NCI-H345 treated with DMSO at 0.1 percent for 48 hours (cell line): ENCODE results near the gene POLR2J2.
"Not testable (repeated sequence)": the region's sequence is repeated elsewhere in the genome, so short reads cannot be mapped to it uniquely, and the experiment has no call there.

Experiments used
- DNase-seq: peaks from one replicate; lab custom pipeline; 2025; ENCODE audit not compliant: unreplicated experiment; lab: John Stamatoyannopoulos, UW

POLR2J2 gene

GRCh38 chr7:102673447-102674067 is 2.1 kb upstream of the POLR2J2 start:
- not testable (repeated sequence) for DNase-seq

GRCh38 chr7:102671956-102672307 is 469 bp upstream of the POLR2J2 start:
- not testable (repeated sequence) for DNase-seq

GRCh38 chr7:102667523-102667922 is 3.9 kb downstream of the POLR2J2 start:
- not testable (repeated sequence) for DNase-seq

GRCh38 chr7:102666850-102667249 is 4.6 kb downstream of the POLR2J2 start:
- not testable (repeated sequence) for DNase-seq

GRCh38 chr7:102664765-102665164 is 6.7 kb downstream of the POLR2J2 start:
- DNase-seq = not testable (repeated sequence)

- not testable (repeated sequence) for DNase-seq
Measured at GRCh38 chr7:102649924-102650323, 21.5 kb downstream of the POLR2J2 start, which contains the start of gene SPDYE2B. Gene SPDYE2B, plus strand, starts transcription at chr7:102650319. Its CDS starts 2,030 bp downstream, at chr7:102652349.

GRCh38 chr7:102647813-102648212 is 23.6 kb downstream of the POLR2J2 start:
- not testable (repeated sequence) for DNase-seq

- not testable (repeated sequence) for DNase-seq
Measured at GRCh38 chr7:102643404-102643803, 28.1 kb downstream of the POLR2J2 start.

GRCh38 chr7:102642691-102643090 is 28.8 kb downstream of the POLR2J2 start, which contains the start of gene UPK3BL1:
Gene UPK3BL1, minus strand, starts transcription at chr7:102642791. Its CDS starts 50 bp downstream, at chr7:102642741.
- DNase-seq = not testable (repeated sequence)

GRCh38 chr7:102638848-102639247 is 32.6 kb downstream of the POLR2J2 start:
- DNase-seq = not testable (repeated sequence)

GRCh38 chr7:102636956-102637355 is 34.5 kb downstream of the POLR2J2 start:
- DNase-seq = not testable (repeated sequence)

- DNase-seq = not testable (repeated sequence)
Measured at GRCh38 chr7:102635354-102635753, 36.1 kb downstream of the POLR2J2 start.

GRCh38 chr7:102634299-102634698 is 37.2 kb downstream of the POLR2J2 start:
- DNase-seq = not testable (repeated sequence)

- DNase-seq = not testable (repeated sequence)
Measured at GRCh38 chr7:102630622-102631021, 40.8 kb downstream of the POLR2J2 start.

- not testable (repeated sequence) for DNase-seq
Measured at GRCh38 chr7:102627271-102627904, 44.1 kb downstream of the POLR2J2 start.

- not testable (repeated sequence) for DNase-seq
Measured at GRCh38 chr7:102618122-102618521, 53.3 kb downstream of the POLR2J2 start.

- not testable (repeated sequence) for DNase-seq
Measured at GRCh38 chr7:102616507-102617125, 54.8 kb downstream of the POLR2J2 start, which contains the start of gene RASA4. Gene RASA4, minus strand, starts transcription at chr7:102616756. Its CDS starts 67 bp downstream, at chr7:102616689.
